HL-60/S4 treated with phorbol 12-myristate 13-acetate at 8.2 ng/mL for 4 days and 3 days (cell line): ENCODE results near the gene ATP2A3.

Experiments
- in situ Hi-C: fragments of 300-500 bp; cut with MboI; formaldehyde crosslinking; loops from 2 replicates; pipeline ENCODE4 v1.15.0; 2022; ENCODE audit warnings: low sequenced_read_pairs

The ATP2A3 gene

GRCh38 chr17:3913531-3914311 lies 50.5 kb downstream of the ATP2A3 start:
- in situ Hi-C loops: no loop called here

- in situ Hi-C loops: no loop called here
Observed at GRCh38 chr17:3912827-3913226, 51.4 kb downstream of the ATP2A3 start.

- in situ Hi-C loops: no loop called here
Observed at GRCh38 chr17:3911271-3912053, 52.8 kb downstream of the ATP2A3 start.

GRCh38 chr17:3910420-3911270 lies 53.6 kb downstream of the ATP2A3 start:
- in situ Hi-C loops: no loop called here

GRCh38 chr17:3909257-3909656 lies 55.0 kb downstream of the ATP2A3 start:
- in situ Hi-C loops: no loop called here

- in situ Hi-C loops: no loop called here
Observed at GRCh38 chr17:3907483-3908216, 56.6 kb downstream of the ATP2A3 start.

GRCh38 chr17:3906881-3907280 lies 57.4 kb downstream of the ATP2A3 start:
- in situ Hi-C loops: no loop called here

GRCh38 chr17:3905017-3905520 lies 59.2 kb downstream of the ATP2A3 start:
- in situ Hi-C loops: no loop called here

GRCh38 chr17:3904501-3904900 lies 59.7 kb downstream of the ATP2A3 start:
- in situ Hi-C loops: no loop called here

- in situ Hi-C loops: no loop called here
Observed at GRCh38 chr17:3903881-3904290, 60.4 kb downstream of the ATP2A3 start.

- in situ Hi-C loops: no loop called here
Observed at GRCh38 chr17:3903051-3903825, 61.0 kb downstream of the ATP2A3 start.

GRCh38 chr17:3900646-3901045 lies 63.6 kb downstream of the ATP2A3 start:
- in situ Hi-C loops: no loop called here

GRCh38 chr17:3897731-3898130 lies 66.5 kb downstream of the ATP2A3 start:
- in situ Hi-C loops: no loop called here

- in situ Hi-C loops: no loop called here
Observed at GRCh38 chr17:3896968-3897235, 67.3 kb downstream of the ATP2A3 start.

- in situ Hi-C loops: no loop called here
Observed at GRCh38 chr17:3896108-3896967, 67.9 kb downstream of the ATP2A3 start.

- in situ Hi-C loops: no loop called here
Observed at GRCh38 chr17:3895354-3895753, 68.9 kb downstream of the ATP2A3 start.

- in situ Hi-C loops: no loop called here
Observed at GRCh38 chr17:3894911-3895343, 69.3 kb downstream of the ATP2A3 start.

- in situ Hi-C loops: no loop called here
Observed at GRCh38 chr17:3894188-3894587, 70.0 kb downstream of the ATP2A3 start.

GRCh38 chr17:3893720-3894116 lies 70.5 kb downstream of the ATP2A3 start:
- in situ Hi-C loops: no loop called here
